Measurements from ENCODE around the gene ATP11A.
A peak's percentile ranks its signal among the peaks of the same experiment; 100 is the strongest.
"Not testable (repeated sequence)": the region's sequence is repeated elsewhere in the genome, so short reads cannot be mapped to it uniquely, and the experiment has no call there.

Gene ATP11A

GRCh38 chr13:112861876-112862615, 172.2 kb downstream of the ATP11A start:
- DNase-seq (ENCODE audit: low read depth, low spot score) = no peak

GRCh38 chr13:112863356-112863755, 173.5 kb downstream of the ATP11A start:
- DNase-seq (ENCODE audit: low read depth, low spot score) = not testable (repeated sequence)

DNA sequence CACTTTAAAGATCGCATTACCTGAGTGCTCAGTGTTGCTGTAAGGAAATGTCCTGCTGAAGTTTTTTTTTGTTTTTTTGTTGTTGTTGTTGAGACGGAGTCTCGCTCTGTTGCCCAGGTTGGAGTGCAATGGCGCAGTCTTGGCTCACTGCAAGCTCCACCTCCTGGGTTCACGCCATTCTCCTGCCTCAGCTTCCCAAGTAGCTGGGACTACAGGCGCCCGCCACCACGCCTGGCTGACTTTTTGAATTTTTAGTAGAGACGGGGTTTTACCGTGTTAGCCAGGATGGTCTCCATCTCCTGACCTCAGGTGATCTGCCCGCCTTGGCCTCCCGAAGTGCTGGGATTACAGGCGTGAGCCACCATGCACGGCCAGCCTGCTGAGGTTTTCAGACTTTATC, 175.6 kb downstream of the ATP11A start:
- not testable (repeated sequence) for DNase-seq (ENCODE audit: low read depth, low spot score)

DNA sequence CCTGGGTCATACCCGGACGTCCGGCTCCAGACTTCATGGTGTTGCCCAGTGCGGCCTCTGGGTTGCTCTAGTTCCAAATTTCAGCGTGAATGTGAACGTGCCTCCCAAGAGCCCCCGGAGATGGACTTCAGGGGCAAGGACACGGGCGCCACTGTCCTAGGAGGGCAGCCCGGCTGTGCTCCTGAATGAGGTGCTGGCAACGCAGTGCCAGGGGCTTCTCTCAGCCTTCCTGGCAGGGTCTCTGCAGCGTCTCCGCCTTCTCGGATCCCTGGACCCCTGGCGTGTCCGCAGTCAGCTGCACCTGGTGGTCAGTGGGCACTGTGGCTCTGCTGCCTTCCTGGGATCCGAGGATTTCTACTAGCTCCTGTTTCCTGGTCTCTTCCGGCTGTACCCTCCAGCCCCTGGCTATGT, 177.5 kb downstream of the ATP11A start:
- no peak for DNase-seq (ENCODE audit: low read depth, low spot score)

DNA sequence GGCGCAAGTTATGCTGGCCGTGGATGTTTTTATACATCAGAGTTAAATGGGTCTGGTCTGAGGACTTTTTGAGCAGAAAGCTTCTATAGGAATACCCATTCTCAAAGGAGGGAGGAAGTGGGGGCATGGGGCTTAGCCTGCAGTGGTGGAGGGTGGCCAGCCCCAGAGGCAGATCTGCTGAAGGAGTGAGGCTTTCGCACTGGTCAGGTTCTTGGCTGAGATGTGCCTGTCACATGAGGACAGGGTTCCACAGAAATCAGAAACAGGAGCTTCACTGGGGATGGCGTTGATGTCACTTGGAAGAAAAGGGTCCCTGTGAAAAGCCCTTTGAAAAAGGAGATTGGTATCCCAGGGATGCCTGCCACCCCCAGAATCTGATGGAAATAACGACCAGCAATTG, 178.5 kb downstream of the ATP11A start:
- DNase-seq (ENCODE audit: low read depth, low spot score) = no peak

DNA sequence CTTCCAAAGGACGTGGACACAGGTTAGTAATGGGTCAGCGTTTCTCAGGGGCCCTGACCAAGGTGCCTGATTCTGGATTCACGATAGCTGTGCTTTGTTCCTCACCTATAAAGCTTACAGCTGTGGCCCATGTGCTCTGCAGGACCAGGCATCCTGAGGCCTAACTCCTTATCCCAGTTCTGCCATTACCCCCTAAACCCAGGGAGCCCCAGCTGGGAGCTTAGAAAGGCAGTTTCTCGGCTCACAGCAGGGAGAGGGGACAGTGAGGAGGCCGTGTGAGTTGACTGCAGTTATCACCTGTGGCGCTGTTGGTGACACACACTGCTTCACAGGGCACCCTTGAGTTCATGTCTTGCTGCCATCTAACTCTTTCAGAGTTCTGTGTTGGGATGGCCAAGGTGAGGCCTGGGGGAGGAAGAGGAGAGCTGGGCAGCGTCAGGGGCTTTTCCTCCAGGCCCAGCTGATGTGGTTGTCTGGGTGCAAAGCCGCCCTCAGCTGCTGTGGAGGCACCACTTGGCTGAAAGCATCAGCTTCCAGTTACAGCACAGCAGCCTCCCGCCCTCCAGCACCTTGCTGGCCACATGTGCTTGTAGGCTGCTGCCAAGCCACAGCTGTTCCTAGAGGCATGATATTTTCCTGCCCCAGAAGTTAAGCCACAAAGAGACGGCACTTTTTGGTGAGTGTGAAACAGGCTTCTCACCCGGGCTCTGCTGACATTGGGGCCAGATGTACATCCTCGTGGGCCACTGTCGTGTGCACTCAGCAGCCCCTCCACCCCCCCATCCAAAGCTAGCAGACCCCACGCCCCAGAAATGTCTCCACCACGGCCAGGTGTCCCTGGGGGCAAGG, 179.6 kb downstream of the ATP11A start:
- no peak for DNase-seq (ENCODE audit: low read depth, low spot score)

- no peak for DNase-seq (ENCODE audit: low read depth, low spot score)
These were observed 180.2 kb downstream of the ATP11A start for GRCh38 chr13:112870051-112870331.

- DNase-seq (ENCODE audit: low read depth, low spot score) = no peak
These were observed 181.0 kb downstream of the ATP11A start for GRCh38 chr13:112870737-112871287.

DNA sequence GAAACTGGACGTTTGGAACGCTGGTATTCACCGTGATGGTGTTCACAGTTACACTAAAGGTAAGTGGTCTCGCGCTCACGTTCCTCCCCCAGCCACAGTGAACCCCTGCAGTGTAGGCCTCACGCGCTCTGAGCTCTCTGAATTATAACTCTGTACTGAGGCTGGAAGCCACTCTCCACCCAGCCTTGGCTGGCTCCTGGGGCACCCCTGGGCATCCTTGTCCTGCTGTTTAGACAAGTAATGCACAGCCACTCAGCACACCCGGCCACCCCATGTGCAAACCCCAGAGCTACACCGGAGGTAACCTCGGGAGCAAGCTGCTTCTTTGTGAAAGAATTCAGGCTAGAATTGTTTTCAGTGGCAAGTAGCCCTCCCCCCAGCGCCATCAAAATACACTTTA, 181.9 kb downstream of the ATP11A start:
- DNase-seq (ENCODE audit: low read depth, low spot score) = no peak

- DNase-seq (ENCODE audit: low read depth, low spot score) = not testable (repeated sequence)
These were observed 183.1 kb downstream of the ATP11A start for GRCh38 chr13:112872657-112873631.

- peak; percentile 19 for DNase-seq (ENCODE audit: low read depth, low spot score)
These were observed 184.3 kb downstream of the ATP11A start for GRCh38 chr13:112873851-112874750.

GRCh38 chr13:112874751-112875300, 185.0 kb downstream of the ATP11A start:
- DNase-seq (ENCODE audit: low read depth, low spot score) = no peak

DNA sequence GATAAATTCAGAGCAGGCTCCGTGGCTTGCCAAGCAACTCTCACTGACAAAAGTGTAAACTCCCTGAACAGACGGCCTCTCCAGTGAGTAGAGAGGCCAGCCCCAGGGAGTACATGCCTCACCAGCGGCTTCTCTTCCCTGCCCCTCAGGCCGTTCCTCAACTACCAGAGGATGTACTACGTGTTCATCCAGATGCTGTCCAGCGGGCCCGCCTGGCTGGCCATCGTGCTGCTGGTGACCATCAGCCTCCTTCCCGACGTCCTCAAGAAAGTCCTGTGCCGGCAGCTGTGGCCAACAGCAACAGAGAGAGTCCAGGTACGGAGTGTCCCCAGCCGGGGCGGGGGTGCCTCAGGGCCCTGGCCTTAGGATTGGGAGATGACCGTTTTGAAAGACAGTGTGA, 185.8 kb downstream of the ATP11A start:
- no peak for DNase-seq (ENCODE audit: low read depth, low spot score)

GRCh38 chr13:112876305-112877000, 186.6 kb downstream of the ATP11A start:
- no peak for DNase-seq (ENCODE audit: low read depth, low spot score)

- no peak for DNase-seq (ENCODE audit: low read depth, low spot score)
These were observed 187.2 kb downstream of the ATP11A start for GRCh38 chr13:112877066-112877465.

DNA sequence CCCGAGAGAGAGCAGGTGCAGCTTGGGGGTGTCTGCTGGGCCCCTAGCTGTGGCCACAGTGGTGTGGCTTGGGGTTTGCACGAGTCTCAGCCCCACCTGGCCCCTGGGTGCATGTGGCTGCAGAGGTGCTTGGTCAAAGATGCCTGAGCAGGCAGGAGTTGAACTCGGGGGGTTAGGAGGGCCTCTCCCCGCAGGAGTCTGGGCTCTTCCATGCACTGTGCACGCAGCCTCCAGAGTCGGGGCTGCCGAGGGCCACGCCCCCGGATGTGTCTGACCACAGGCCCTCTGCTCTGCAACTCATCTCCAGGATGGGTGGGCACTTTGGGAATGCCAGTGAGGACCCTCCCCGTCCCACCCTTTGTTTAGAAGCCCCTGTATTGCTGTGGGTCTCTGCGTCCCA, 187.7 kb downstream of the ATP11A start:
- no peak for DNase-seq (ENCODE audit: low read depth, low spot score)

DNA sequence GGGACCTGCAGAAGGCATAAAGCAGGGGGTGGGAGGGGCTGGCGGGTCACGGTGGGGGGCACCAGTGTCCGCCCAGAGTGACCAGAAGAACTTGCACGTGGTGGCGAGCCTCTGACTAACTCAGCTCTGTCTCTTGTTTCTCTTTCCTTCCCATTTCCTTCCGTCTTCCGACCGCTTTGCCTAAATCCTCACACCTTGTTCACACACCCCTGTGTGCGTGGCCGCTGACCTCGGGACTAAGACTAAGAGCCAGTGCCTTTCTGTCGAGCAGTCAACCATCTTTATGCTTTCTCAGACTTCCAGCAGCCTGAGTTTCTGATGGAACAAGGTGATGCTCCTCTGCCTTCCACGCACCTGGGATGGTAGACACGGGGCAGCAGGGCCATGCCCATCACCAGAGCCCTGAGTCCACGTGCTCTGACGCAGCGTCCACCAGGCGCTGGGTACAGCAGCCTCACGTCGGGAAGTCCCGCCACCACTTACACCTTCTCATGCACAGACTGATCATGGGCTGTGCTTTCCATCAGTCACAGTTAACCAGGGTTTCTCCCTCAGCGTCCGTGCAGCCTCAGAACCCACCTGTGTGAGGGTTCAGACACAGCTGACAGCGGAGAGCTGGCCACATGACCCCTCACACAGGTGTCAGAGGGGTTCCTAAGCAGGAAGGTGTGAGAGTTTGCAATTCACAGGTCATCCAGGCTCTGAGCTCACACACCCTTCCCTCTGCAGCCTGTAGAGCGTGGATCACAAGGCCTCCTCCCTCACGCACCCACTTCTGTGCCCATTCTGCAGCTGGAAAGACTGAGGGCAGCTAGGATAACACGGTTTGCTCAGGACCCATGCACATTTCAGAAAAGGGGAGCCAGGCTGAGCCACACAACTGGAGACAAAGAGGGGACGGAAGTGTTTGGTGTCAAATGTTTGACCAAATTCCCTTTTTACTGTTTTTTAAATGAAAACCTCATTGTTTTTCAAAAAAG, 188.4 kb downstream of the ATP11A start:
- DNase-seq (ENCODE audit: low read depth, low spot score) = no peak

GRCh38 chr13:112879283-112879833, 189.5 kb downstream of the ATP11A start:
- DNase-seq (ENCODE audit: low read depth, low spot score) = no peak

All from activated naive CD8-positive, alpha-beta T cell treated with anti-CD3 and anti-CD28 coated beads, Interleukin-2, amount 50 U/mL, for 16 hours (primary cell).